Lung (tissue), 12 donors: ENCODE results near the gene NGEF. TPM values are rescaled to one million over a fixed set of nuclear protein-coding genes. Genes with fewer than 3 reads are reported as not detected.

ENCODE experiments used
- ATAC-seq: fragments of 200-7000 bp; cut with Tn5 transposase; one replicate; pipeline ENCODE4 v1.9.1; 2020; ENCODE audit warnings: moderate number of reproducible peaks; ENCODE audit not compliant: insufficient read depth, low FRiP score
- DNase-seq, 3 donors: peaks; one replicate each; pipeline ENCODE4 v3.0.0-alpha.2; 2013 to 2017
- H3K27ac ChIP-seq, 2 donors: one replicate each; pipeline ENCODE4 v1.5.1; 2013; ENCODE audit warnings: mild to moderate bottlenecking in 2 of 2, moderate library complexity in 2 of 2, control low read depth in 1 of 2, inconsistent platforms in 1 of 2, low read depth in 1 of 2, low read length in 1 of 2
- H3K27me3 ChIP-seq, 3 donors: one replicate each; pipeline ENCODE4 v1.5.1; 2013; ENCODE audit warnings: low read length in 2 of 3; ENCODE audit not compliant: control insufficient read depth in 3 of 3, insufficient read depth in 3 of 3
- H3K36me3 ChIP-seq, 4 donors: one replicate each; pipeline ENCODE4 v1.5.1; 2013; ENCODE audit warnings: low read length in 4 of 4, mild to moderate bottlenecking in 1 of 4, moderate library complexity in 1 of 4; ENCODE audit not compliant: control insufficient read depth in 4 of 4, insufficient read depth in 4 of 4
- H3K4me1 ChIP-seq, 5 donors: one replicate each; pipeline ENCODE4 v1.5.1; 2013; ENCODE audit warnings: low read length in 5 of 5, mild to moderate bottlenecking in 2 of 5, moderate library complexity in 1 of 5; ENCODE audit not compliant: control insufficient read depth in 5 of 5, insufficient read depth in 5 of 5
- H3K4me3 ChIP-seq: one replicate; pipeline ENCODE4 v1.5.1; 2013; ENCODE audit warnings: mild to moderate bottlenecking, control low read depth, moderate library complexity
- H3K9ac ChIP-seq, 2 donors: one replicate each; pipeline ENCODE4 v1.5.1; 2013; ENCODE audit warnings: low read length in 2 of 2, control low read depth in 1 of 2; ENCODE audit not compliant: insufficient read depth in 1 of 2
- H3K9me3 ChIP-seq, 4 donors: one replicate each; pipeline ENCODE4 v1.5.1; 2013; ENCODE audit warnings: low read length in 3 of 4, mild to moderate bottlenecking in 1 of 4, moderate library complexity in 1 of 4; ENCODE audit not compliant: control insufficient read depth in 4 of 4, insufficient read depth in 3 of 4
- CTCF ChIP-seq: IDR thresholded peaks from 2 replicates; pipeline ENCODE4 v1.5.1; 2012; ENCODE audit warnings: mild to moderate bottlenecking; ENCODE audit errors: control extremely low read depth, extremely low read depth
- WGBS, 2 donors: extraction: QIAGEN DNeasy Blood & Tissue Kit; methylation state at CpG; one replicate each; pipeline ENCODE4 v1.1.7; 2013; 5-methylcytosine and 5-hydroxymethylcytosine counted together
- polyA plus RNA-seq, 2 donors: library from polyadenylated mRNA; stranded (reverse); fragments of 200-250 nt; gene quantifications; one replicate each; pipeline ENCODE4 v1.2.1, GENCODE V29; 2013
- total RNA-seq, 2 donors: library from RNA; depleted of rRNA in 1 of 2; stranded (reverse); fragments of >200 nt in 1 of 2; gene quantifications; one replicate each; pipeline ENCODE4 v1.2.1, GENCODE V29; 2014 to 2021
- donor health status: control.
- donor health status: control.
- donor health status: Bipolar disorder and iron deficiency.
- donor health status: healthy.
- donor health status: DM: yes; HTN: yes; CAD: no.

Gene NGEF
- total and polyA plus RNA-seq, 4 donors, result 0.35 to 2.4 (median 1.5) TPM

- peaks cover 0 to 3% (median 0%) of the 10 kb centered on the region in 5 donors for H3K4me1 ChIP-seq
- no peak for ATAC-seq
- H3K27ac ChIP-seq, result no peak overlapping the region
- no peak overlapping the region for H3K4me3 ChIP-seq
- no peak for DNase-seq
- H3K36me3 ChIP-seq, result no peaks in the 10 kb centered on the region
- no peaks in the 10 kb centered on the region for H3K9me3 ChIP-seq
- H3K27me3 ChIP-seq, result peaks cover 0 to 6% (median 0%) of the 10 kb centered on the region in 3 donors
- H3K9ac ChIP-seq, result no peak overlapping the region
- 84 to 85% methylated on average over 14 of the region's 14 CpGs for WGBS, 2 donors
- TF ChIP-seq CTCF, result no peak
Measured at GRCh38 chr2:232888839-232889529, 124.1 kb downstream of the NGEF start.

DNA sequence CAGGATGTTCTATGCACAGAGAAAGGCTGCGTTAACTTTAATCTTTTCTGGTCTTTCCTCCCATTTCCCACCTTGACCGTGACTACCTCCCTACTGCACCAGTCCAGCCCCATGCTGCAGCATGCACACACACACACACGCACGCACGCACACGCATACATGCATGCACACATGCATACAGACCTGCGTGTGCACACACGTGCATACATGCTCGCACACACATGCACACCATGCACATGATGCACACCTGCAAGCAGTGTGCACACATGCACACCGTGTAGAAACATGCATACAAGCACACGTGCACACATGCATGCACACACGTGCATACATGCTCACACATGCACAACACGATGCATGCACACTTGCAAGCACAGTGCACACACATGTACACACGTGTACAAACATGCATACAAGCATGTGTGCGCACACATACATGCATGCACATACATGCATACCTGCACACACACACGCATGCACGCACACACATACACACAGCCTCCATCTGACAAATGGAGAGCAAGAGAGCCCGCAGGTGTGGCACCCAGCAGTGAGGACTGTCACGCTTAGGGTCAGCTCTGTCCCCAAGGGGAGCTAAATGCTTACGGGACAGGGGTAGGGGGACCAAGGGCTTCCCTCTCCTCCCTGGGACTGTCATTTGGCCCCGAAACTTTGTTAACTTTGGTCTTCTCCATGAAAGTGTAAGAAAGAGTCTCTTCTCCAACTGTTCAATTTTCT is 124.8 kb downstream of the NGEF start:
- peaks cover 0 to 6% (median 0%) of the 10 kb centered on the region in 3 donors for H3K27me3 ChIP-seq
- peaks cover 0 to 3% (median 0%) of the 10 kb centered on the region in 5 donors for H3K4me1 ChIP-seq
- ATAC-seq (no peak), DNase-seq (no peak)
- no peaks in the 10 kb centered on the region for H3K9me3 ChIP-seq
- H3K9ac ChIP-seq, result no peak overlapping the region
- TF ChIP-seq CTCF, result no peak
- no peaks in the 10 kb centered on the region for H3K36me3 ChIP-seq
- H3K4me3 ChIP-seq, result no peak overlapping the region
- 85 to 88% methylated on average over 21 of the region's 21 CpGs for WGBS, 2 donors
- no peak overlapping the region for H3K27ac ChIP-seq

- ATAC-seq (no peak), DNase-seq (no peak)
- peaks cover 0 to 6% (median 0%) of the 10 kb centered on the region in 3 donors for H3K27me3 ChIP-seq
- no peak overlapping the region for H3K27ac ChIP-seq
- H3K4me1 ChIP-seq, result peaks cover 0 to 3% (median 0%) of the 10 kb centered on the region in 5 donors
- no peaks in the 10 kb centered on the region for H3K9me3 ChIP-seq
- TF ChIP-seq CTCF, result no peak
- H3K36me3 ChIP-seq, result no peaks in the 10 kb centered on the region
- H3K9ac ChIP-seq, result no peak overlapping the region
- 76 to 83% methylated on average over 15 of the region's 15 CpGs for WGBS, 2 donors
- no peak overlapping the region for H3K4me3 ChIP-seq
Measured at GRCh38 chr2:232887171-232887850, 125.7 kb downstream of the NGEF start.
